Fibroblast of villous mesenchyme (primary cell): ENCODE data around the gene MAPKAPK3. TPM values are rescaled to one million over a fixed set of nuclear protein-coding genes. Genes with fewer than 3 reads are reported as not detected.

ENCODE experiments used
- DNase-seq: peaks from one replicate; pipeline ENCODE4 v3.0.0-alpha.2; 2010; ENCODE audit warnings: low read depth
- H3K4me3 ChIP-seq: 2 replicates; pipeline ENCODE4 v1.5.1; 2011; ENCODE audit warnings: low read depth, mild to moderate bottlenecking, low read length
- CTCF ChIP-seq: IDR thresholded peaks from 2 replicates; pipeline ENCODE4 v1.5.1; 2012; ENCODE audit warnings: low read depth, mild to moderate bottlenecking, low read length; ENCODE audit not compliant: insufficient read depth
- total RNA-seq: library from RNA; depleted of rRNA; stranded (reverse); fragments of >200 nt; gene quantifications from 2 replicates; pipeline ENCODE4 v1.2.3, GENCODE V29; 2012

Gene MAPKAPK3
- total RNA-seq, 1 donor, result 19.0 TPM

GRCh38 chr3:50572158-50572557 lies 44.8 kb upstream of the MAPKAPK3 start:
- TF ChIP-seq CTCF, result peak; percentile 93
- H3K4me3 ChIP-seq, result no peak overlapping the region
- peak; percentile 65 for DNase-seq

GRCh38 chr3:50572801-50573371 lies 44.1 kb upstream of the MAPKAPK3 start:
- no peak for TF ChIP-seq CTCF
- no peak overlapping the region for H3K4me3 ChIP-seq
- no peak for DNase-seq

GRCh38 chr3:50573566-50574443 lies 43.1 kb upstream of the MAPKAPK3 start:
- no peak for DNase-seq
- no peak for TF ChIP-seq CTCF
- H3K4me3 ChIP-seq, result no peak overlapping the region

- no peak for DNase-seq
- TF ChIP-seq CTCF, result no peak
- H3K4me3 ChIP-seq, result no peak overlapping the region
Observed at GRCh38 chr3:50574444-50574831, 42.5 kb upstream of the MAPKAPK3 start.

GRCh38 chr3:50575372-50575771 lies 41.6 kb upstream of the MAPKAPK3 start:
- TF ChIP-seq CTCF, result no peak
- DNase-seq, result no peak
- no peak overlapping the region for H3K4me3 ChIP-seq

- H3K4me3 ChIP-seq, result no peak overlapping the region
- no peak for TF ChIP-seq CTCF
- no peak for DNase-seq
Observed at GRCh38 chr3:50577348-50577747, 39.6 kb upstream of the MAPKAPK3 start.
